NCI-H2081 (cell line): ENCODE data around the gene SLC25A52.
A peak's percentile ranks its signal among the peaks of the same experiment; 100 is the strongest.
"Not testable (repeated sequence)": the region's sequence is repeated elsewhere in the genome, so short reads cannot be mapped to it uniquely, and the experiment has no call there.

Source experiments
- DNase-seq, 2 experiments: peaks; one replicate each; lab custom pipeline; 2025; lab: John Stamatoyannopoulos, UW

SLC25A52 gene

GRCh38 chr18:31760695-31761094 is at the start of gene SLC25A52:
SLC25A52 (minus strand) TSS chr18:31760880; CDS start chr18:31760661, 219 bp downstream.
- no peak for DNase-seq

- not testable (repeated sequence) for DNase-seq
Measured at GRCh38 chr18:31809049-31809448, 48.4 kb upstream of the SLC25A52 start.

- no peak for DNase-seq
Measured at GRCh38 chr18:31801078-31801477, 40.4 kb upstream of the SLC25A52 start.

- DNase-seq, result not testable (repeated sequence)
Measured at GRCh38 chr18:31799257-31799656, 38.6 kb upstream of the SLC25A52 start.

- DNase-seq, result no peak
Measured at GRCh38 chr18:31798399-31798798, 37.7 kb upstream of the SLC25A52 start.

GRCh38 chr18:31795747-31796146 is 35.1 kb upstream of the SLC25A52 start:
- DNase-seq, result no peak

GRCh38 chr18:31793531-31793930 is 32.9 kb upstream of the SLC25A52 start:
- no peak for DNase-seq

GRCh38 chr18:31792580-31792911 is 31.9 kb upstream of the SLC25A52 start:
- DNase-seq, result no peak

- DNase-seq, result no peak
Measured at GRCh38 chr18:31791817-31792579, 31.3 kb upstream of the SLC25A52 start.

- no peak for DNase-seq
Measured at GRCh38 chr18:31789409-31789808, 28.7 kb upstream of the SLC25A52 start.

GRCh38 chr18:31783059-31783458 is 22.4 kb upstream of the SLC25A52 start:
- DNase-seq, result no peak

- DNase-seq, result no peak
Measured at GRCh38 chr18:31778391-31778950, 17.8 kb upstream of the SLC25A52 start.

- DNase-seq, result no peak
Measured at GRCh38 chr18:31776093-31776492, 15.4 kb upstream of the SLC25A52 start.

GRCh38 chr18:31774962-31775361 is 14.3 kb upstream of the SLC25A52 start:
- no peak for DNase-seq

GRCh38 chr18:31774477-31774785 is 13.8 kb upstream of the SLC25A52 start:
- DNase-seq, result no peak

GRCh38 chr18:31773774-31774476 is 13.2 kb upstream of the SLC25A52 start:
- DNase-seq, result no peak

- DNase-seq, result no peak
Measured at GRCh38 chr18:31772699-31773098, 12.0 kb upstream of the SLC25A52 start.

- DNase-seq, result no peak
Measured at GRCh38 chr18:31750273-31750672, 10.4 kb downstream of the SLC25A52 start.

- DNase-seq, result no peak
Measured at GRCh38 chr18:31746396-31746795, 14.3 kb downstream of the SLC25A52 start.

GRCh38 chr18:31744321-31745067 is 16.2 kb downstream of the SLC25A52 start:
- no peak for DNase-seq

- not testable (repeated sequence) for DNase-seq
Measured at GRCh38 chr18:31743600-31743999, 17.1 kb downstream of the SLC25A52 start.

GRCh38 chr18:31741097-31741735 is 19.5 kb downstream of the SLC25A52 start:
- DNase-seq, result peak; percentile 18 to 34
